Activated naive CD4-positive, alpha-beta T cell treated with anti-CD3 and anti-CD28 coated beads, Interleukin-2, amount 50 U/mL, for 16 hours (primary cell): ENCODE measurements around the gene BICD1.

Experiments
- DNase-seq: peaks from one replicate; pipeline ENCODE4 v3.0.0-alpha.2; 2020

Gene BICD1

GRCh38 chr12:32418903-32419519 lies 312.4 kb downstream of the BICD1 start:
- DNase-seq, result no peak

GRCh38 chr12:32419520-32419960 lies 312.9 kb downstream of the BICD1 start:
- no peak for DNase-seq

GRCh38 chr12:32420356-32420755 lies 313.7 kb downstream of the BICD1 start:
- no peak for DNase-seq

GRCh38 chr12:32423559-32423958 lies 316.9 kb downstream of the BICD1 start:
- DNase-seq, result no peak

- DNase-seq, result no peak
These were observed 324.4 kb downstream of the BICD1 start for GRCh38 chr12:32431025-32431424.
